Tibial artery (tissue), 4 donors: Measurements from ENCODE around the gene CGB7.

Experiments
- DNase-seq, 2 donors: peaks; one replicate each; pipeline ENCODE4 v3.0.0-alpha.2; 2019
- H3K27ac ChIP-seq, 2 donors: fragments of 200-600 bp; sonication (generic) in 1 of 2; 1 replicate in 1 of 2; 2 replicates in 1 of 2; pipeline ENCODE4 v1.5.1; 2018 to 2019; ENCODE audit warnings: mild to moderate bottlenecking in 1 of 2
- H3K27me3 ChIP-seq, 2 donors: fragments of 200-600 bp; sonication (generic) in 1 of 2; one replicate each; pipeline versions ENCODE4 v1.5.1 to v1.6.0; 2016 to 2019
- H3K36me3 ChIP-seq, 3 donors: fragments of 200-600 bp; sonication (generic) in 2 of 3; one replicate each; pipeline ENCODE4 v1.5.1; 2016 to 2019; ENCODE audit warnings: mild to moderate bottlenecking in 2 of 3
- H3K4me1 ChIP-seq, 4 donors: fragments of 200-600 bp; sonication (generic) in 2 of 4; 1 replicate in 3 of 4; 2 replicates in 1 of 4; pipeline ENCODE4 v1.5.1; 2016 to 2019
- H3K4me3 ChIP-seq, 2 donors: fragments of 200-600 bp; sonication (generic) in 1 of 2; 1 replicate in 1 of 2; 2 replicates in 1 of 2; pipeline ENCODE4 v1.5.1; 2018 to 2019; ENCODE audit warnings: mild to moderate bottlenecking in 2 of 2
- H3K9me3 ChIP-seq, 3 donors: fragments of 200-600 bp; sonication (generic) in 1 of 3; one replicate each; pipeline ENCODE4 v1.5.1; 2016 to 2019
- CTCF ChIP-seq, 2 experiments: fragments of 200-600 bp in 1 of 2; fragments of 450-650 bp in 1 of 2; IDR thresholded peaks; one replicate each; pipeline ENCODE4 v1.5.1; 2017 to 2019; ENCODE audit warnings: antibody characterized with exemption in 2 of 2, mild to moderate bottlenecking in 1 of 2, moderate library complexity in 1 of 2
- intact Hi-C: fragments of 100-400 bp; cut with DNase I; formaldehyde crosslinking; loops from one replicate; pipeline ENCODE4 v1.15.0; 2023; ENCODE audit warnings: low total_unique reads

The CGB7 gene

GRCh38 chr19:49070416-49070815, 12.9 kb upstream of the CGB7 start:
- no peak for TF ChIP-seq CTCF (IDR thresholded peaks at IDR 0.05)
- H3K4me1 ChIP-seq, result peaks cover 0 to 13% (median 6%) of the 10 kb centered on the region in 4 donors
- peaks cover 3 to 88% of the 10 kb centered on the region in 2 donors for H3K27me3 ChIP-seq
- H3K9me3 ChIP-seq, result no peaks in the 10 kb centered on the region
- no peak overlapping the region for H3K27ac ChIP-seq
- no peak for DNase-seq
- H3K36me3 ChIP-seq, result no peaks in the 10 kb centered on the region
- H3K4me3 ChIP-seq, result no peak overlapping the region
- intact Hi-C loops, result no loop called here

- no peak for DNase-seq
- intact Hi-C loops, result no loop called here
- Histone ChIP-seq H3K4me1 (peaks cover 0 to 20% (median 14%) of the 10 kb centered on the region in 4 donors), H3K27ac (no peak overlapping the region), H3K9me3 (no peaks in the 10 kb centered on the region), H3K27me3 (peaks cover 3 to 97% of the 10 kb centered on the region in 2 donors), H3K4me3 (no peak overlapping the region), H3K36me3 (no peaks in the 10 kb centered on the region)
- TF ChIP-seq CTCF (IDR thresholded peaks at IDR 0.05), result no peak
Measured at GRCh38 chr19:49069026-49069425, 11.5 kb upstream of the CGB7 start.

GRCh38 chr19:49067554-49067953, 10.0 kb upstream of the CGB7 start:
- H3K36me3 ChIP-seq, result no peaks in the 10 kb centered on the region
- DNase-seq, result no peak
- peaks cover 0 to 20% (median 14%) of the 10 kb centered on the region in 4 donors for H3K4me1 ChIP-seq
- H3K9me3 ChIP-seq, result no peaks in the 10 kb centered on the region
- no peak overlapping the region for H3K4me3 ChIP-seq
- no peak overlapping the region for H3K27ac ChIP-seq
- no peak for TF ChIP-seq CTCF (IDR thresholded peaks at IDR 0.05)
- intact Hi-C loops, result no loop called here
- peaks cover 3 to 95% of the 10 kb centered on the region in 2 donors for H3K27me3 ChIP-seq

GRCh38 chr19:49065905-49066512, 8.5 kb upstream of the CGB7 start:
- peaks cover 0 to 95% of the 10 kb centered on the region in 2 donors for H3K27me3 ChIP-seq
- intact Hi-C loops, result no loop called here

GRCh38 chr19:49064768-49065611, 7.4 kb upstream of the CGB7 start, which contains the start of gene NTF4:
TSS of gene NTF4 (minus strand) at chr19:49064818. CDS start at chr19:49061997, 2,821 bp downstream.
- no peaks in the 10 kb centered on the region for H3K36me3 ChIP-seq
- no peak within 1 kb of the TSS for H3K27ac ChIP-seq
- no peak within 1 kb of the TSS for H3K4me3 ChIP-seq
- no peak for TF ChIP-seq CTCF (IDR thresholded peaks at IDR 0.05)
- intact Hi-C loops, result no loop called here
- H3K27me3 ChIP-seq, result peaks cover 0 to 85% of the 10 kb centered on the region in 2 donors
- peaks cover 0 to 12% (median 8%) of the 10 kb centered on the region in 4 donors for H3K4me1 ChIP-seq
- DNase-seq, result no peak
- no peaks in the 10 kb centered on the region for H3K9me3 ChIP-seq

More at GRCh38 chr19:49065905-49066512, 8.5 kb upstream of the CGB7 start:
- no peak for DNase-seq
- TF ChIP-seq CTCF (IDR thresholded peaks at IDR 0.05), result no peak
- H3K9me3 ChIP-seq, result no peaks in the 10 kb centered on the region
- H3K36me3 ChIP-seq, result no peaks in the 10 kb centered on the region
- H3K4me1 ChIP-seq, result peaks cover 0 to 12% (median 8%) of the 10 kb centered on the region in 4 donors
- no peak overlapping the region for H3K4me3 ChIP-seq
- H3K27ac ChIP-seq, result no peak overlapping the region
